Measurements from ENCODE around the gene CAPZA2.

CAPZA2 gene

GRCh38 chr7:116949941-116950801, 87.8 kb downstream of the CAPZA2 start:
- Histone ChIP-seq H3K27me3 (ENCODE audit: insufficient read depth, low read length) (no peaks in the 10 kb centered on the region), H3K9me2 (ENCODE audit: low read depth, low read length) (no peaks in the 10 kb centered on the region), H3K79me2 (ENCODE audit: insufficient read depth, low read length) (no peaks in the 10 kb centered on the region), H4K20me1 (ENCODE audit: insufficient read depth, low read length) (no peaks in the 10 kb centered on the region), H2AFZ (ENCODE audit: low read length) (no peak overlapping the region), H3K9me3 (ENCODE audit: low read length) (no peaks in the 10 kb centered on the region), H3K27ac (ENCODE audit: low read depth, low read length, poor library complexity, severe bottlenecking) (no peak overlapping the region), H3K4me1 (ENCODE audit: insufficient read depth, low read length, severe bottlenecking) (peaks cover 16% of the 10 kb centered on the region), H3K4me2 (ENCODE audit: low read length) (no peak overlapping the region), H3K36me3 (ENCODE audit: insufficient read depth, low read length) (no peaks in the 10 kb centered on the region), H3F3A (ENCODE audit: insufficient read depth, low read length) (no peaks in the 10 kb centered on the region), H3K4me3 (ENCODE audit: low read depth, low read length, poor library complexity, severe bottlenecking) (no peak overlapping the region), H3K9ac (ENCODE audit: low read length) (no peak overlapping the region)
- TF ChIP-seq CTCF (IDR thresholded peaks at IDR 0.05; ENCODE audit: low read length) (no peak), EZH2 (IDR thresholded peaks at IDR 0.05; ENCODE audit: borderline replicate concordance, low read length) (no peak)

GRCh38 chr7:116950889-116951351, 88.5 kb downstream of the CAPZA2 start:
- no peak overlapping the region for H3K4me2 ChIP-seq (ENCODE audit: low read length)
- TF ChIP-seq EZH2 (IDR thresholded peaks at IDR 0.05; ENCODE audit: borderline replicate concordance, low read length): no peak
- TF ChIP-seq CTCF (IDR thresholded peaks at IDR 0.05; ENCODE audit: low read length): no peak
- no peaks in the 10 kb centered on the region for H3K9me2 ChIP-seq (ENCODE audit: low read depth, low read length)
- H3K27me3 ChIP-seq (ENCODE audit: insufficient read depth, low read length): no peaks in the 10 kb centered on the region
- H4K20me1 ChIP-seq (ENCODE audit: insufficient read depth, low read length): no peaks in the 10 kb centered on the region
- no peak overlapping the region for H3K4me3 ChIP-seq (ENCODE audit: low read depth, low read length, poor library complexity, severe bottlenecking)
- H3K79me2 ChIP-seq (ENCODE audit: insufficient read depth, low read length): no peaks in the 10 kb centered on the region
- H3K4me1 ChIP-seq (ENCODE audit: insufficient read depth, low read length, severe bottlenecking): peaks cover 16% of the 10 kb centered on the region
- no peak overlapping the region for H3K9ac ChIP-seq (ENCODE audit: low read length)
- no peaks in the 10 kb centered on the region for H3K9me3 ChIP-seq (ENCODE audit: low read length)
- H3F3A ChIP-seq (ENCODE audit: insufficient read depth, low read length): no peaks in the 10 kb centered on the region
- H3K27ac ChIP-seq (ENCODE audit: low read depth, low read length, poor library complexity, severe bottlenecking): no peak overlapping the region
- no peaks in the 10 kb centered on the region for H3K36me3 ChIP-seq (ENCODE audit: insufficient read depth, low read length)
- H2AFZ ChIP-seq (ENCODE audit: low read length): no peak overlapping the region

- H3K4me2 ChIP-seq (ENCODE audit: low read length): no peak overlapping the region
- H3K9ac ChIP-seq (ENCODE audit: low read length): no peak overlapping the region
- no peaks in the 10 kb centered on the region for H3K79me2 ChIP-seq (ENCODE audit: insufficient read depth, low read length)
These were observed 89.2 kb downstream of the CAPZA2 start for GRCh38 chr7:116951366-116952292.

More at GRCh38 chr7:116951366-116952292, 89.2 kb downstream of the CAPZA2 start:
- no peaks in the 10 kb centered on the region for H3F3A ChIP-seq (ENCODE audit: insufficient read depth, low read length)
- H3K4me3 ChIP-seq (ENCODE audit: low read depth, low read length, poor library complexity, severe bottlenecking): no peak overlapping the region
- peaks cover 16% of the 10 kb centered on the region for H3K4me1 ChIP-seq (ENCODE audit: insufficient read depth, low read length, severe bottlenecking)
- no peak overlapping the region for H2AFZ ChIP-seq (ENCODE audit: low read length)
- H3K27me3 ChIP-seq (ENCODE audit: insufficient read depth, low read length): no peaks in the 10 kb centered on the region
- H3K9me2 ChIP-seq (ENCODE audit: low read depth, low read length): no peaks in the 10 kb centered on the region
- no peaks in the 10 kb centered on the region for H3K36me3 ChIP-seq (ENCODE audit: insufficient read depth, low read length)
- no peak overlapping the region for H3K27ac ChIP-seq (ENCODE audit: low read depth, low read length, poor library complexity, severe bottlenecking)
- H3K9me3 ChIP-seq (ENCODE audit: low read length): no peaks in the 10 kb centered on the region
- no peak for TF ChIP-seq CTCF (IDR thresholded peaks at IDR 0.05; ENCODE audit: low read length)
- no peak for TF ChIP-seq EZH2 (IDR thresholded peaks at IDR 0.05; ENCODE audit: borderline replicate concordance, low read length)
- no peaks in the 10 kb centered on the region for H4K20me1 ChIP-seq (ENCODE audit: insufficient read depth, low read length)
